ENCODE measurements around the gene CASZ1. TPM values are rescaled to one million over a fixed set of nuclear protein-coding genes. Genes with fewer than 3 reads are reported as not detected.

CASZ1 gene
- total and polyA plus RNA-seq, 8 donors = 6.0 to 166 (median 39.8) TPM

- intact Hi-C loops (cut with DNase I; ENCODE audit: low total_unique reads) = no loop called here
- no peak overlapping the region for H3K27ac ChIP-seq
- TF ChIP-seq, protein P1, sequence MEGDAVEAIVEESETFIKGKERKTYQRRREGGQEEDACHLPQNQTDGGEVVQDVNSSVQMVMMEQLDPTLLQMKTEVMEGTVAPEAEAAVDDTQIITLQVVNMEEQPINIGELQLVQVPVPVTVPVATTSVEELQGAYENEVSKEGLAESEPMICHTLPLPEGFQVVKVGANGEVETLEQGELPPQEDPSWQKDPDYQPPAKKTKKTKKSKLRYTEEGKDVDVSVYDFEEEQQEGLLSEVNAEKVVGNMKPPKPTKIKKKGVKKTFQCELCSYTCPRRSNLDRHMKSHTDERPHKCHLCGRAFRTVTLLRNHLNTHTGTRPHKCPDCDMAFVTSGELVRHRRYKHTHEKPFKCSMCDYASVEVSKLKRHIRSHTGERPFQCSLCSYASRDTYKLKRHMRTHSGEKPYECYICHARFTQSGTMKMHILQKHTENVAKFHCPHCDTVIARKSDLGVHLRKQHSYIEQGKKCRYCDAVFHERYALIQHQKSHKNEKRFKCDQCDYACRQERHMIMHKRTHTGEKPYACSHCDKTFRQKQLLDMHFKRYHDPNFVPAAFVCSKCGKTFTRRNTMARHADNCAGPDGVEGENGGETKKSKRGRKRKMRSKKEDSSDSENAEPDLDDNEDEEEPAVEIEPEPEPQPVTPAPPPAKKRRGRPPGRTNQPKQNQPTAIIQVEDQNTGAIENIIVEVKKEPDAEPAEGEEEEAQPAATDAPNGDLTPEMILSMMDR (IDR thresholded peaks at IDR 0.05) = no peak
- TF ChIP-seq POLR2A (IDR thresholded peaks at IDR 0.05) (no peak), EP300 (IDR thresholded peaks at IDR 0.05) (no peak), POLR2AphosphoS5 (IDR thresholded peaks at IDR 0.05) (no peak)
- peaks cover 0 to 11% (median 3%) of the 10 kb centered on the region in 3 donors for H3K27me3 ChIP-seq
- 89 to 96% (median 92%) methylated on average over 2 of the region's 2 CpGs for WGBS, 5 donors
- H3K4me3 ChIP-seq = no peak overlapping the region
- peaks cover 0 to 40% (median 22%) of the 10 kb centered on the region in 4 donors for H3K4me1 ChIP-seq
- DNase-seq = no peak
- H3K9me3 ChIP-seq = no peaks in the 10 kb centered on the region
- H3K36me3 ChIP-seq = no peaks in the 10 kb centered on the region
These were observed 24.9 kb upstream of the CASZ1 start for GRCh38 chr1:10821388-10821787.

GRCh38 chr1:10820422-10820821 is 24.0 kb upstream of the CASZ1 start:
- Histone ChIP-seq H3K27me3 (peaks cover 0 to 11% (median 3%) of the 10 kb centered on the region in 3 donors), H3K27ac (no peak overlapping the region), H3K9me3 (no peaks in the 10 kb centered on the region), H3K36me3 (no peaks in the 10 kb centered on the region), H3K4me1 (peaks cover 0 to 48% (median 31%) of the 10 kb centered on the region in 4 donors), H3K4me3 (no peak overlapping the region)
- DNase-seq = no peak
- 59 to 67% (median 66%) methylated on average over 7 of the region's 7 CpGs for WGBS, 5 donors
- TF ChIP-seq, protein P1 (IDR thresholded peaks at IDR 0.05) = no peak
- no peak for TF ChIP-seq POLR2AphosphoS5 (IDR thresholded peaks at IDR 0.05)
- no peak for TF ChIP-seq POLR2A (IDR thresholded peaks at IDR 0.05)
- TF ChIP-seq EP300 (IDR thresholded peaks at IDR 0.05) = no peak
- intact Hi-C loops (cut with DNase I; ENCODE audit: low total_unique reads) = no loop called here

DNA sequence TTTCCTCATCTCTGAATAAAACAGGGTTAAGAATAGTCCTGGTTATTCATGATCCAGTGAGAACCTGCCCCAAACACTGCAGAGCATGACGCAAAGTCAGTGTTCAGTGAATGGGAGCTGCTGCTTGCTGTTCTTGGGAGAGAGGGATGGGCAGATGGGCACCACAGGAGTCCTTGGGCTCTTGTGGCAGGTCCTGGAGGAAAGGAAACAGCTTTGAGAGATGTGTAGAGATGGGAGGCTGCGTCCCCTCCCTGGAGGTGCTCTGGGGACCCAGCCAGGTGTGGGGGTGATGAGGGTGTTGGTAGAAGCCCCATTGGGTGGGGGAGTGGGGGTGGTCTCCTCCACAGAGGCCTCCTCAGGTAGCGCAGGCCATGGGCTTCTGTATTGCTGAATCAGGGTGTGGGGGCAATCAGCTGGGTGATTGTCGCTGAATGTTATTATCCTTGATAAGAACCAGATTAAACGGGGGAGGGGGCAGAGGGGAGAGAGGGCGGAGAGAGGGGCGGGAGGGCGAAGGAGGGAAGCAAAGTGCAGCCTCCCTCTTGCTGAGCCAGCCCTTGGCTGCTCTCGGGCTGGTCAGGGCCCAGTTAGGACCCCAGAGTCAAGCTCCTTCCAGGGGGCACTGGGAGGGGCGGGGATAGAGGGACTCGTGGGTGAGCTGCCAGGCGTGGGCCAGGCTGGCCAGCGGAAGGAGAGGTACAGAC is 22.9 kb upstream of the CASZ1 start:
- DNase-seq = no peak
- Histone ChIP-seq H3K27me3 (peaks cover 0 to 7% (median 3%) of the 10 kb centered on the region in 3 donors), H3K4me1 (peaks cover 9 to 49% (median 38%) of the 10 kb centered on the region in 4 donors), H3K36me3 (no peaks in the 10 kb centered on the region), H3K9me3 (no peaks in the 10 kb centered on the region), H3K27ac (peak overlapping the region in 1 of 5 donors; percentile 38), H3K4me3 (no peak overlapping the region)
- WGBS, 5 donors = 65 to 74% (median 70%) methylated on average over 10 to 13 of the region's 13 CpGs
- TF ChIP-seq EP300 (IDR thresholded peaks at IDR 0.05) (no peak), POLR2AphosphoS5 (IDR thresholded peaks at IDR 0.05) (no peak), POLR2A (IDR thresholded peaks at IDR 0.05) (no peak)
- TF ChIP-seq, protein P1 (IDR thresholded peaks at IDR 0.05) = no peak
- intact Hi-C loops (cut with DNase I; ENCODE audit: low total_unique reads) = no loop called here

- H3K9me3 ChIP-seq = no peaks in the 10 kb centered on the region
- WGBS, 5 donors = 55 to 86% (median 66%) methylated on average over 14 to 17 of the region's 17 CpGs
- peak overlapping the region in 1 of 5 donors; percentile 38 for H3K27ac ChIP-seq
- intact Hi-C loops (cut with DNase I; ENCODE audit: low total_unique reads) = no loop called here
- H3K4me3 ChIP-seq = no peak overlapping the region
- DNase-seq = peak in 1 of 2 donors; percentile 80
- peak in 2 of 3 donors; percentile 48 to 65 for TF ChIP-seq POLR2AphosphoS5 (IDR thresholded peaks at IDR 0.05)
- no peak for TF ChIP-seq POLR2A (IDR thresholded peaks at IDR 0.05)
- no peaks in the 10 kb centered on the region for H3K36me3 ChIP-seq
- H3K27me3 ChIP-seq = peaks cover 0 to 7% (median 3%) of the 10 kb centered on the region in 3 donors
- peaks cover 13 to 56% (median 43%) of the 10 kb centered on the region in 4 donors for H3K4me1 ChIP-seq
These were observed 22.1 kb upstream of the CASZ1 start for GRCh38 chr1:10818262-10819197.

Data from stomach (tissue), 9 donors.